ENCODE measurements around the gene B3GALT5. TPM values are rescaled to one million over a fixed set of nuclear protein-coding genes. Genes with fewer than 3 reads are reported as not detected.

B3GALT5 gene
- total RNA-seq, 2 donors from 2014 or later, result 114 to 205 TPM

DNA sequence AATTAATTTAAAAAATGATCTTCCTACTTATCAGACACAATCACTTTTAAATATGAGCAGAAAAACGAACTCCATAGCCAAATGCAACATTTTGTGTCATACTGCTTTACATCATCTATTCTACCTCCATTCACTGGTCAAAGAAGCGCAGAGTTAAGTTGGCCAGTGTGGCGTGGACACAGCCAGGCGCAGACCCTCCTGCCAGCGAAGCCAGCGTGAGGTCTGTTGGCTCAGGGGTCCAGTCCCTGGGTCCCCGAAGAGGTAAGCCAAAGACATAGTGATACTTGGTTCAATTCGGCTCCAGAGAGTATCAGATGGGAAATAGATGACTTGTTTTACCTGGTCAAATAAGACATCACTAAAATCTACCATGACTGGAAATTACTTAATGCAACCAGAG lies 59.2 kb downstream of the B3GALT5 start:
- no peak overlapping the region for H3K4me3 ChIP-seq
- no peaks in the 10 kb centered on the region for H3K9me3 ChIP-seq
- intact Hi-C loops (cut with DNase I), result no loop called here
- TF ChIP-seq, protein P1, sequence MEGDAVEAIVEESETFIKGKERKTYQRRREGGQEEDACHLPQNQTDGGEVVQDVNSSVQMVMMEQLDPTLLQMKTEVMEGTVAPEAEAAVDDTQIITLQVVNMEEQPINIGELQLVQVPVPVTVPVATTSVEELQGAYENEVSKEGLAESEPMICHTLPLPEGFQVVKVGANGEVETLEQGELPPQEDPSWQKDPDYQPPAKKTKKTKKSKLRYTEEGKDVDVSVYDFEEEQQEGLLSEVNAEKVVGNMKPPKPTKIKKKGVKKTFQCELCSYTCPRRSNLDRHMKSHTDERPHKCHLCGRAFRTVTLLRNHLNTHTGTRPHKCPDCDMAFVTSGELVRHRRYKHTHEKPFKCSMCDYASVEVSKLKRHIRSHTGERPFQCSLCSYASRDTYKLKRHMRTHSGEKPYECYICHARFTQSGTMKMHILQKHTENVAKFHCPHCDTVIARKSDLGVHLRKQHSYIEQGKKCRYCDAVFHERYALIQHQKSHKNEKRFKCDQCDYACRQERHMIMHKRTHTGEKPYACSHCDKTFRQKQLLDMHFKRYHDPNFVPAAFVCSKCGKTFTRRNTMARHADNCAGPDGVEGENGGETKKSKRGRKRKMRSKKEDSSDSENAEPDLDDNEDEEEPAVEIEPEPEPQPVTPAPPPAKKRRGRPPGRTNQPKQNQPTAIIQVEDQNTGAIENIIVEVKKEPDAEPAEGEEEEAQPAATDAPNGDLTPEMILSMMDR (IDR thresholded peaks at IDR 0.05), result no peak
- no peaks in the 10 kb centered on the region for H3K36me3 ChIP-seq
- no peak overlapping the region for H3K9ac ChIP-seq (ENCODE audit: low read depth in 2 of 2, low read length in 2 of 2)
- no peaks in the 10 kb centered on the region for H3K27me3 ChIP-seq
- DNase-seq, result no peak
- no peaks in the 10 kb centered on the region for H3K4me1 ChIP-seq
- H3K27ac ChIP-seq, result no peak overlapping the region

- DNase-seq, result no peak
- H3K27ac ChIP-seq, result no peak overlapping the region
- H3K36me3 ChIP-seq, result no peaks in the 10 kb centered on the region
- no peaks in the 10 kb centered on the region for H3K9me3 ChIP-seq
- no peak overlapping the region for H3K4me3 ChIP-seq
- no peaks in the 10 kb centered on the region for H3K27me3 ChIP-seq
- intact Hi-C loops (cut with DNase I), result no loop called here
- TF ChIP-seq, protein P1 (IDR thresholded peaks at IDR 0.05), result no peak
- H3K4me1 ChIP-seq, result no peaks in the 10 kb centered on the region
- H3K9ac ChIP-seq (ENCODE audit: low read depth in 2 of 2, low read length in 2 of 2), result no peak overlapping the region
Observed at GRCh38 chr21:39673163-39673562, 60.4 kb downstream of the B3GALT5 start.

DNA sequence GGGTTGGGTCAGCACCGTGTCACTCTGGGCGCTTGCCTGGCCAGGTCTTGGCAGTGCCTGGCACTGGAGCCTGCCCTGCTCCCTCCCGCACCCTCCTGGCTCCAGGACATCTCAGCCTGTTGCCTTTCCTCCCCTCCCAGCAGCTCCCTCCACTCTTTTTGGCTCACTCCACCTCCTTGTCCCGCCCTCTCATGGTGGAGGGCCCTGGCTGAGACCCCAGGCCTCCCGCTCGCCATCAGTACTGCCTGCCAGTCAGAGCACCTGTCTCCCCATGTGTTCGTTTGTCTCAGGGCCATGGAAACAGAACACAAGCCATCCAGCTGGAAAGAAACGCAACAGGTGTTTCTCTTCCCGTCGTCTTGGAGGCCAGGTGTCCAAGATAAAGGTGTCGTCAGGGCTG lies 61.0 kb downstream of the B3GALT5 start:
- no peak overlapping the region for H3K27ac ChIP-seq
- no peak for DNase-seq
- no peaks in the 10 kb centered on the region for H3K4me1 ChIP-seq
- no peaks in the 10 kb centered on the region for H3K36me3 ChIP-seq
- H3K9me3 ChIP-seq, result no peaks in the 10 kb centered on the region
- intact Hi-C loops (cut with DNase I), result no loop called here
- no peaks in the 10 kb centered on the region for H3K27me3 ChIP-seq
- TF ChIP-seq, protein P1 (IDR thresholded peaks at IDR 0.05), result no peak
- no peak overlapping the region for H3K4me3 ChIP-seq
- H3K9ac ChIP-seq (ENCODE audit: low read depth in 2 of 2, low read length in 2 of 2), result no peak overlapping the region

DNA sequence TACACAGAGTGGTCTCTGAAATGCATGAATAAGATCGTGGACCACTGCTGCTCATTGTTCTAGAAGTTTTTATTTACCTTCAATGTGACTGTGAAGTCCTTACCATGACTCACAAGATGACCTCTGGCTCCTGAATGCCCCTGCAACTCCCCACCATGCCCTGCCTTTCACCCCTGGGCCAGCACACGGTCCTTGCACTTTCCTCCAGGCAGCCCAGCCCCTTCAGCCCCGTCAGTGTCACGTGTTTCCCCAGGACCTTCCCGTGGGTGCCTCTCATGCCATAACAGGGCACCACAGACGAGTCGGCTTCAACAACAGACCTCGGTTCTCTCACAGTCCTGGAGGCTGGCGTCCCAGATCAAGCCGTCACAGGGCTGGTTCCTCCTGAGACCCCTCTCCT lies 62.1 kb downstream of the B3GALT5 start:
- no peak for DNase-seq
- Histone ChIP-seq H3K36me3 (no peaks in the 10 kb centered on the region), H3K9me3 (no peaks in the 10 kb centered on the region), H3K4me1 (no peaks in the 10 kb centered on the region), H3K27me3 (no peaks in the 10 kb centered on the region), H3K9ac (ENCODE audit: low read depth in 2 of 2, low read length in 2 of 2) (no peak overlapping the region), H3K27ac (no peak overlapping the region), H3K4me3 (no peak overlapping the region)
- intact Hi-C loops (cut with DNase I), result no loop called here
- TF ChIP-seq, protein P1 (IDR thresholded peaks at IDR 0.05), result no peak

GRCh38 chr21:39675590-39675989 lies 62.9 kb downstream of the B3GALT5 start:
- TF ChIP-seq, protein P1 (IDR thresholded peaks at IDR 0.05), result no peak
- DNase-seq, result no peak
- intact Hi-C loops (cut with DNase I), result no loop called here
- Histone ChIP-seq H3K36me3 (no peaks in the 10 kb centered on the region), H3K27ac (no peak overlapping the region), H3K9me3 (no peaks in the 10 kb centered on the region), H3K27me3 (no peaks in the 10 kb centered on the region), H3K4me3 (no peak overlapping the region), H3K9ac (ENCODE audit: low read depth in 2 of 2, low read length in 2 of 2) (no peak overlapping the region), H3K4me1 (no peaks in the 10 kb centered on the region)
